Right ventricle myocardium inferior (tissue), 1 donor: ENCODE results near the gene GFOD1. TPM values are rescaled to one million over a fixed set of nuclear protein-coding genes. Genes with fewer than 3 reads are reported as not detected.
"Not testable (repeated sequence)": the region's sequence is repeated elsewhere in the genome, so short reads cannot be mapped to it uniquely, and the experiment has no call there.

Source experiments
- ATAC-seq: fragments of 200-7000 bp; cut with Tn5 transposase; one replicate; pipeline ENCODE4 v1.9.1; 2020; ENCODE audit warnings: mild to moderate bottlenecking, moderate library complexity
- DNase-seq: peaks from one replicate; pipeline ENCODE4 v3.0.0; 2021; ENCODE audit errors: missing footprints
- intact Hi-C: fragments of 100-400 bp; cut with DNase I; formaldehyde crosslinking; loops from one replicate; pipeline ENCODE4 v1.11.0; 2022
- total RNA-seq: library from RNA; stranded (reverse); fragmentation: NEBNext Ultra II Directional; extraction: Animal tissue kit (Norgen Biotek cat#: 25700); gene quantifications from one replicate; pipeline ENCODE4 v1.2.1, GENCODE V29; 2021
- donor health status: DM: no; HTN: yes; CAD: no; lungs with severe emphysema.

GFOD1 gene
- total RNA-seq, 1 donor from 2014 or later, result 38.8 TPM

DNA sequence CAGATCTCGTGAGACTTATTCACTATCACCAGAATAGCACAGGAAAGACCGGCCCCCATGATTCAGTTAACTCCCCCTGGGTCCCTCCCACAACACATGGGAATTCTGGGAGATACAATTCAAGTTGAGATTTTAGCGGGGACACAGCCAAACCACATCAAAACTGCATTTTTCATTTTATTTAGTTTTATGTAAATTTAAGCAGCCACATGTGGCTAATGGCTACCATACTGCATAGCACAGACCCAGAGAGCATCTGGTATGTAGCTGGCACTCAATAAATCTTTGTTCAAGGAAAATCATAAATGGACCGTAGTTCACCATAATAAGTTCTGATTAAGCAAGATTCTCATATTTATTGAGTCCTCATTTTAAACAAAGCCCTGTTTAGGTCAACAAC is 15.3 kb downstream of the GFOD1 start:
- ATAC-seq (no peak), DNase-seq (no peak)
- intact Hi-C loops, result no loop called here

DNA sequence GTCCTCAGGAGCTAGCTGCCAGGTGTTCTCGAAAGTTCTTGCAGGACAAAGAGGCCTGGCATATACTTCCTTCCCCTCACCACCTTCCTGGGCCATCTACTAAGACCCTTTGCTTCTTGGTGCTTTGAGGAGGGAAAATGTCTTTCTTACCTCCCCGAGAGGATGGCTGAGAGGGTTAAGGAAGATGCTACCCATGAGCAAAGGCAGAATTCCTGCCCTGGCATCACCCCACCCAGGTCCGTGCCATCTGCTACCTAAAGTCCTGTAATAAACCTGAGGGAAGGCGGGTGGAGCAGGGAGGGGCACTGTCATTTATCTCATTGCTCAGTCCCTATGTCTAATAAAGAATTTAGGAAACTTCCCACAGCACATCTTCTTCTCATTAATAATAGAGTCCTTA is 16.2 kb downstream of the GFOD1 start:
- intact Hi-C loops, result loop anchor here (2.0 kb wide), 1 partner anchor 16 kb away; the partner anchor contains the start of gene GFOD1
- no peak for ATAC-seq
- no peak for DNase-seq

DNA sequence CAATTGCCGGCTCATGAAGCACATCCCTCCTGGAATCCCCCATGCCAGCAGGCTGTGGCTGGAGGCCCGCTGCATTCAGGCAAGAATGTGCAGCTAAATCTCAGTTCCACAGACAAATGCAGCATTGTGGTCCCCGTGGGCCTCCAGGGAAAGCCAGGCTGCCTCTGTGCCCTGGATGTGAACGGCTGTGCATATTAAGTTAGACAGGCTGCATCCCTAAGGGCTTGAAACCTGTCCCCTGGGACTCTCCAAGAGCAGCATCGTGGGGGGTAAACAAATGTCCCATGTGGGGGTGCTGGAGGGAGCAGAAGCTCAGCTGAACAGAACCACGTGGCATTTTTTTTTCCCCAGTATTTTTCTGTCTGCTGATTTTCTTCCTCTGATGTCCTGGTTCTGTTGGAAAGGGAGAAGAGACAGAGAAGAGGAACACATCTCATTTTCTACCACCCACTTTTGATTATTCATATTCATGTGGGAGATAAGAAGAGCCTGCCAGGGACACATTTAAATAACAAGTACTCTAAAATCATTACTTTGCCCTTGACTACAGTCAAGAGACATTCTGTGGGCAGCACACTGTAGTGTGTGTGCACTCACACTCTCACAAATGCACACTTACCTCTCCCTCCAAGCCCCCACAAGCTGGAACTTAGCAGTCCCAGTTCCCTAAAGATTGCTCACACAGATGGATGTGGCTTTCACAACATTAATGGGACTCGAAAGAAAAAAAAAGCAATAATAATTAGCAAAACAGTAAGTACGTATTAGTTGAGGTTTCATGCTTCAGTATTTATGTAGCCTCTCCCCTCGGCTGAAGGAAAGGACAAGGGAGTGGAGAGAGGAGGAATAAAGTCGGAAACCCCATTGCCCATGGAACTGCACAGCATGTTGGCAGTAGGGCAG is 16.9 kb downstream of the GFOD1 start:
- intact Hi-C loops, result loop anchor here (2.0 kb wide), 1 partner anchor 16 kb away; the partner anchor contains the start of gene GFOD1
- DNase-seq (no peak), ATAC-seq (peak; percentile 64)

DNA sequence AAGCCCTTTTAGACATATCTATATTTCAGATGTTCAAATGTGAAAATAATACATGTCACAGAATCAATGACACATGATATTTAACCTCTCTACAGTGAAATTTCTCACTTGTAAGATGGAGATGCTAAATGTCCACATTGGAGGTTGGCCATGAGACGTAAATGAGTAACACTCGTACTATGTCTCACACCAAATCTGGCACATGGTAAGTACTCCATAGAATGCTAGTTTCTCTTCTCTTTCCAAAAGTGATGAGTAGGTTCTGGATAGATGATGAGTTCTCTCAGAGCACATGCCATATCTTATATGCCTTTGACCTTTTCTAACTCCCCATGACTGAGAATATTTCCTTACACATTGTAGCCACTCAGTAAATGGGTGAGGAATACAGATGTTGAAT is 17.7 kb downstream of the GFOD1 start:
- intact Hi-C loops, result loop anchor here (2.0 kb wide), 1 partner anchor 17 kb away; the partner anchor contains the start of gene GFOD1
- ATAC-seq (no peak), DNase-seq (no peak)

DNA sequence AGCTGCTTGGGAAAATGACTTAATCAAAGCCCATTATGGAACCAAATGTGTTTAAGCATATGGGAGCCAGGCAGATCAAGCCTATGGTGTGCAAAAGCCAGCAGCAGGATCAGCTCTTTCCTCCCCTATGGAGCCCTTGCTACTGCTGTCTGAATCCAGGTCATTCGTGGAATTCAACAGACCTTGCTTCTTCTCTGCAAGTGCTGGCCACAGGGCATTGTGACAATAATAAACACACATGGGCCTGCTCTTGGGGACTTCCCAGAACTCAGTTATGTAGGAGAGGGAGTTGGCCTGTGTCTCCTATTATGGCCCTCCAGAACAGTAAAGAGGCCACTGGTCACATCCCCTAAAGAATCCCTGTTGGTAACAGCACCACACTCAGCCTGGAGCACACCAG is 18.6 kb downstream of the GFOD1 start:
- ATAC-seq (no peak), DNase-seq (no peak)
- intact Hi-C loops, result no loop called here

DNA sequence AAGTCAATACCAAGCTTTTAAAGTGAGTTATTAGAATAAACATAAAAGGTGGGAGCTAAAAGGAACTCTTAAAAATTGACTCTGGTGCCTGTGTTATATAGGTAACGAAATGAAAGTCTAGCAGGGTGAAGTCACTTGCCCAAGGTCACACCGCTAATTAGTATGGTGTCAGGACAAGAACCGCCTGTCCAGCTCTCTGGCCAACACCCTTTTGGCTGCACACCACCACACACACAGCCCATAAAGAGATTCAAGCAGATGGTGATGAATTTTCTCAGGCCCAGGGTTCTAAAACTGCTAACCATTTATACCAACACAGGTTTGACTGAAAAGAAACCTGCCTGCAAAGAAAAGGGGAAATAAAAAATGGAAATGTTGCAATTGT is 20.2 kb downstream of the GFOD1 start:
- ATAC-seq, result peak; percentile 57
- DNase-seq, result no peak
- intact Hi-C loops, result no loop called here

DNA sequence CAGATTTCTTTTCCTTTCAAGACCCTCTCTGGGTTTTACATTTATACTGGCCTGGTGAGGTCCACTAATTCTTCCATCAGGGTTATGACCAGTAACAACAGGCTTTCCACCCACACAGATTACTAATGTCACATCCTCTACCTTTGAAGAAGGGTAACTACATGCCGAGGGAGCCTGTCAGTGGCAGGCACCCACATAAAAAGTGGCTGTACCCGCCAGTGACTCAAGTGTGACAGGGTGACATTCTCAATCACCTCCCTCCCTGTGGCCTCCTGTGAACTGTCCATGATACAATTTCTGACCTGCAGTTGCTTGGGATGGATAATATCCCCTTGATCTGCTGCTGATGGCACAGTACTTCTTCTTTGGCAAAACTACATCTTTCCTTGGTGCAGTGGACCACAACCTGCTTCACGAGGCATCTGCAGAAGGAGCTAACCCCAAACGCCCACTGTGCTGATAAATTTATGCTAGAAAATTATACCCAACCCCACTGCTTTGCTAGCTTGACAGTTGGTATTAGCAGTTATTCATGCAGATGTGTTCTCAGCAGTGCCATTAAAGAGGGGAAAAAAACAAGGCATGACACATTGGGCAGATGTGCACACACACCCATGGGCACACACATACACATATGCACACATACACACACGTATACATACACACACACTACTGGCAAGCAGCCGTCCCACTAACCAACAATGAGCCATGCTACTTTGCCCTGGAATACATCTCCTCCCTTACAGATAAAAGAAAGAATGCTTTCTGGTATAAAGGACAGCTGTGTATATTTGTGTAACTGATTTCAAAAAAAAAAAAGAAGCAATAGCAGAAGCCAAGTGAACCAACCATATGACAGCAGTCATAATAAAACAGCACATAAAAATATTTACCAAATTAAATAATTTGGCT is 20.8 kb downstream of the GFOD1 start:
- ATAC-seq (no peak), DNase-seq (no peak)
- intact Hi-C loops, result no loop called here

DNA sequence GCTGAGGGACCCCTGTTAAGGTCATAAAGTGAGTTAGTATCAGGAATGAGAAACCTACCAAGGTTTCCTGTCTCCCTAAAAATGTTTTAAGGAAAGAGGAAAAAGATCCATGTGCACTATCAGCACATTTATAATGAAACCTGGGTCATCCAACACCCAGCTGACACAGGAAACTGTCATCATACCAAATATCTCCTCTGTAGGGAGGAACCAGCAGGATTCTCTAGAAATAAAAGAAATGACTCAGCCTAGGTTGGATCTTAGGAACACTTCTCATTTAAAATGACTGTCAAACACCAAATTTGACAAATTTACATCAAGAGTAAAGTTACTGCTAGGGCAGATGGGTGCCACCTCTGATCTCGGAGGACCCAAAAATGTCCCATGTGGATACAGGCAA is 21.7 kb downstream of the GFOD1 start:
- ATAC-seq (no peak), DNase-seq (no peak)
- intact Hi-C loops, result no loop called here

DNA sequence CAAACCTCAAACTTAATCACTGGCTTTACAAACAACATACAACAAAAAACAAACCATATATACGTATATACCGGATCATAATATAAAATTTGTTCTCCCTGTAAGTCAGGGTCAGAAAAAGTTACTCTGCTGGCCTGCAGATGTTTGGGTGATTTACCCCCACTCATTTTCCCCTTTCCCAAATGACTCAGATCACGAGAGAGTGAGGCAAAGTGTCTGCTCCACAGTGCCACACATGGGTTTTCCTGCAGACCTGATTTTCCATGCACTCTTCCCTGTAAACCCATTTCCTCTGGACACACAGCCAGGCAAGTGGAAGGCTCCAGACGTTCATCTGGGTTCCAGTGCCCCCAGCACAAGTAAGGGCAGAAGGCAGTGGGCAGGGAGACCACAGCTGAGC is 23.5 kb downstream of the GFOD1 start:
- intact Hi-C loops, result no loop called here
- no peak for ATAC-seq
- DNase-seq, result no peak

DNA sequence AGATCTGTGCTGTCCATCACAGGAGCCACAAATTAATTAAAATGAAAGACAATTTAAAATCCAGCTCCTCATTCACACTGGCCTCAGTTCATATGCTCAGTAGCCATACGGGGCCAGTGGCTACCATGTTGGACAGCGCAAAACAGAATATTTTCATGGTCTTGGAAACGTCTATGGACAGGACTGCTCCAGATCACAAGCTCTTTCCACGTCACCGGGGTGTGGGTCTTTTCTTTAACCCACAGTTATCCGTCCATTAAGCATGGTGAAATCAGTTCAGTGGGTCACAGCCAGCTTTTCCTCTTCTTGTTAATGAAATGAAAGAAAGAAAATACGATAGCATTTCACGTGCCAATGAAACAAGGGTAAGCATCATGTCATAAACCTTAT is 24.1 kb downstream of the GFOD1 start:
- DNase-seq (no peak), ATAC-seq (no peak)
- intact Hi-C loops, result no loop called here

DNA sequence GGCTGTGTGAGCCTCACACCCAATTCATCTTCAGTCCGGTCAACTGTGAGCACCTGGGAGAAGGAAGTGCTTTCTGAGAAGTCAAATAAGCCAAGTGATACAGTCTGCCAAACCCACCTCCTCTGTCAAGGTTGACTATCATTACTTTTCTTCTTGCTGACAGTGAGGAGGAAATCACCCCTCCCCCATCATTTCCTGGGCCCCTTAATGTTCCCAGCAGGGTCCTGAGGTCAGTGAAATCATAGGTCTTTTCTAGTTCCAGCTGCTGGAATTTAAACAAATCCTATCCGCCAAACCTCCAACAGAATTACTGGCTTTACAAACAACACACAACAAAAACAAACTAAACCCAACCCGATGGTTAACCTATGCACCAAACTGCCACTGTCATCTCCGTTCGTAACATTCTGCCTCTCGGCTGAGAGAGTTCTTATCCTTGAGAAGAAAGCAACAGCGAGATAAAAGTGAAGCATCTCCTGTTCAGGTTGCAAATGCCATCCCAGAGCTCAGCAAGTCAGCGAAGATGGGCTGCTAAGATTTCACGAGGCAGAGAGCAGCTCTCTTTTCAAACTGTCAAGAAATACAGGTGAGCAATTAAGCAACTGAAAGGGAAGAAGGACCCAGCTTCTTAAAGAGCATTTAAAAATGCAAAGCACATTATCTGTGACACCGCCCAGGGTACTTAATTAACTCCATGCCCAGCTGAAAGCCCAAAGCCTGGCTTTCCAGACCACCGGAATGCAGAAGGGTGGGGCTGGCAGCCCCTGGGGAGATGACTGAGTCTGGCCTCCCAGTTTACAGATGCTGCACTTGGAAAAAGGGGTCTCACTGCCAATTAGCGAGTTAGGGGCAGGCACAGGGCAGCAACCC is 24.7 kb downstream of the GFOD1 start:
- intact Hi-C loops, result no loop called here
- ATAC-seq (no peak), DNase-seq (no peak)

DNA sequence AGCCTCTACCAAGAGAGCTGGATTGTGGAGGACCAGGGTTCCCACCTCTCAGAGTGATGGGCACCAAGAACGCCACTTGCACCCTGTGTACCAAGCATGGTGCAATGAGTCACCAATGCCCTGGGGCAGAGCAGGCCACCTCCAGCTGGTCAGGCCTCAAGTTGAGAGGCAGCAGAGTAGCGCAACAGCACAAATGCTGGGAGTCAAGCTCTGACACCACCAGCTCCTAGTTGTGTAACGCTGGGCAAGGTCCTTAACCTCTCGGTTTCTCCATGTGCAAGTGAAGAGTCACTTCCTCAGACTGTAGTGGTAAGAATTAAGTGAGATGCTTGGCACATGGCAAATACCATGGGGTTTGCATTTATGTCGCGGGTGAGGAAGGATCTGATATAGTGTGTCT is 25.6 kb downstream of the GFOD1 start:
- intact Hi-C loops, result no loop called here
- ATAC-seq (no peak), DNase-seq (no peak)

DNA sequence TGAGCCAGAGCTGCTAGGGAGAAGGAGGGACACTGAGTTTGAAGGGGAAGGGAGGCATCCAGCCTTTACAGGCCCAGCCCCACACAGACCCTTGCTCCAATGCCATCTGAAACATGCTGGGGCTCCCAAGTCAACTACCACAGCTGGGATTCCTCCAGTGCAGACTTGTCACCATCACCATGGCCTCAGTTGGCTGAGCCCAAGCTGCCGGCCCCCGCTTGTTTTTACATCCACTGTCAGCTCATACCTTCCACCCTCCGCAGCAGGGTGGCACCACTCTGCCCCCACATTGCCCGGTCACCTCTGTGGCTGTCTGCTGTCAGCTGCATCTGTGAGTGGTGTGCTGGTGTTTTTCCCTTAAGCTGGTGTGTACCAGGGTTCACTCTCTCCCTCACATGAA is 26.1 kb downstream of the GFOD1 start:
- intact Hi-C loops, result no loop called here
- DNase-seq (no peak), ATAC-seq (peak; percentile 30)

DNA sequence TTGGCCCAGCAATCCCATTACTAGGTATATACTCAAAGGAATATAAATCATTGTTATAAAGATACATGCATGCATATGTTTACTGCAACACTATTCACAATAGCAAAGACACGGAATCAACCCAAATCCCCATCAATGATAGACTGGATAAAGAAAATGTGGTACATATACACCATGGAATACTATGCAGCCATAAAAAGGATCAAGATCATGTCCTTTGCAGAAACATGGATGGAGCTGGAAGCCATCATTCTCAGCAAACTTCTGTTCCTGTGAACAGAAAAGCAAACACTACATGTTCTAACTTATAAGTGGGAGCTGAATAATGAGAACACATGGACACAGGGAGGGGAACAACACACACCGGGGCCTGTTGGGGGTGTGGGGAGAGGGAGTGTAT is 27.1 kb downstream of the GFOD1 start:
- DNase-seq, intact Hi-C loops, ATAC-seq: not testable (repeated sequence)

DNA sequence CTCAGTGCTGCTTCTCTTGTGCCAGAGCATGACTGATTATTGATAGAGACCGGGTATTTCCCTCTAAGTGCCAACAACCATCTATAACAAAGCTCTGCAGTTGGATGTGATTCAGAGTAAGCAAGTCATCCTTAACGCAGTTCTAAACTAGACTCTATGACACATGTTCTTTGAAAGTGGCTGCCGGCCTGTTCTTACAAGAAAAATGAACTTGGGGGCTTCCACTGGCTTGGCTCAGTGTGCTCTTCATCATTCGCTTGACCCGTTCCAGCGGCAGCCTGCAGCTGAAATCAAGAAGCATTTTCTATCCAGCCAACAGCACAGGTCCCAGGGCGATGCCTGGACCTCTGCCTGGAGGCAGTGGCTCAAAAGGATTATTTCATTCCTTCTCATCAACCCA is 29.8 kb downstream of the GFOD1 start:
- DNase-seq (no peak), ATAC-seq (peak; percentile 55)
- intact Hi-C loops, result no loop called here

DNA sequence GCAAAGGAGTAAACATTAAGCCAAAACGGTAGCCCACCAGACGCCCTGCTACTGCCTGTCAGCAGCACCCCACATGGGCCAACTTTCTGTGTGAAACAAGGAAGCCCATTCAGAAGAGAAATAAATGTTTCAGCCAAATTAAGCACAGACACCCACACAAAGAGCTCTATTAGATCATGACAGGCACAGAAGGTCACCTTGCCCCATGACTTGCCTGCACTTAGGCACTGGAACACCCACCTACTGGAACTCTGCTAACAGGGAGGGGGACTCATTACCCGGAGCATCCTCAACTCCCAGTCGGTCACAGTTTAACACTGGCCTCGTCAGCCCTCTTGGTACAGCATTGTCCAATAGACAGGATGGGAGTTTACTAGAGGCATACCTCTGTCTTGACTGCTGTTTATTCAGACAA is 31.8 kb downstream of the GFOD1 start:
- intact Hi-C loops, result no loop called here
- DNase-seq (no peak), ATAC-seq (peak; percentile 31)

DNA sequence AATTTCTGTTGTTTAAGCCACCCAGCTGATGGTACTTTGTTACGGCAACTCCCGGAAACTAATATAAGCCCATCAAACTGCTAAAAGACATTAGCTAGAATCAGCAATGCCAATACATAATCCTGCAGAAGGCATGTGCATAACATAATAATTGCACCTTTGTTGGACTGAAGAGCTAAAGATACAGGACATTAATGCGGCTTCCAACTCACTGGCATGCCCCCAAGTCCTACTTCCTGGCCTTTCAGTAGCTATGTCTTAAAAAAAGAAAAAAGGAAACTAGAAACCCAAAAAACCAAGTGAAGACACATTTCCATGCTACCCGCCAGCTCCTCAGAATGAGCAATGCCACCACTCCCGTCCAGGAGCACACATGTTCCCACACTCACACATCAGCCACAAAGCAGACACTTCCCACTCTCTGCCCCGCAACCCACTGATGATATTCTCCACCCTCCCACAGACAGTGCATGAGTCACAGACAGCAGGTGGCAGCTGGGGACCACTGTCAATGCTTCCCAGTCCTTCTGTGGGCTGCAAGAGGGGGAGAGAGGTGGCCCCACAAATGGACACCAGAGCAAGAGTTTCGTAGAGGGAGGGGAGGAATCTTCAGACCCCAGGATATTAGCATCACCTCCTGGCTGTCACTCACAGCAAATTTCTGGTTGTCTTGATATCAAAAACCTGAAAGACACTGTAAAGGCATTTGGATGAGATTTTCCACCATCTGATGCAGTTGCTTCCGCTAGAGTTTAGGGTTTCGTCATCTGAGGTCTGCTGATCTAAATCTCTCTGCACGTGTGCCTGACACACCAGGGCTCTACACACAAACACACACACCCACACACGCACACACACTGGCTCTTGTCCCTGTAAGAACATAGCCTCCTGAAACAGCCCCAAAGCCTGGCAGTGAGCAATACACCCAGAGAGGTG is 32.8 kb downstream of the GFOD1 start:
- ATAC-seq (peak; percentile 50), DNase-seq (no peak)
- intact Hi-C loops, result no loop called here

DNA sequence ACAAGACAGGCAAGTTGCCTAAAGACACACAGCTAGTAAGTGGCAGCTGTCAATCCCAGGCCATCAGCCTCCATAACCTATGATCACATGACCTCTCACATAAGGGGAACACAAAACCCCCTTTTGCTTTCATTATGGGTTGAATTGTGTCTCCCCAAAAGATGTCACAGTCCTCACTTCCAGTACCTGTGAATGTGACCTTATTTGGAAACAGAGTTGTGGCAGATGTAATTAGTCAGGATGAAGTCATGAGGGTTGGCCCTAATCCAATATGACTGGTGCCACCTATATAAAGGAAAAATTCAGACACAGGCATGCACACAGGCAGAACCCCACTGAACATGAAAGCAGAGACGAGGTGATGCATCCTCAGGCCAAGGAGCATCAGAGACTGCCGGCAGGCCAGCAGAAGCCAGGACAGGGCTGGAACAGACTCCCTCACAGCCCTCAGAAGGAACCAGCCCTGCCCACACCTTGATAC is 33.6 kb downstream of the GFOD1 start:
- ATAC-seq, result no peak
- DNase-seq, result no peak
- intact Hi-C loops, result no loop called here
